ENCODE results near the gene DDN. TPM values are rescaled to one million over a fixed set of nuclear protein-coding genes. Genes with fewer than 3 reads are reported as not detected.

The DDN gene
- total RNA-seq, 4 donors from 2014 or later: 0.19 to 0.40 (median 0.26) TPM

- intact Hi-C loops (cut with DNase I): no loop called here
- Histone ChIP-seq H3K4me3 (peak overlapping the region; percentile 18 to 63 (median 40)), H3K4me1 (peaks cover 39 to 48% (median 40%) of the 10 kb centered on the region in 3 donors), H3K9me3 (no peaks in the 10 kb centered on the region), H3K27ac (no peak overlapping the region), H3K36me3 (no peaks in the 10 kb centered on the region), H3K27me3 (peaks cover 24 to 100% (median 35%) of the 10 kb centered on the region in 4 donors)
- no peak for DNase-seq
- TF ChIP-seq, protein P1, sequence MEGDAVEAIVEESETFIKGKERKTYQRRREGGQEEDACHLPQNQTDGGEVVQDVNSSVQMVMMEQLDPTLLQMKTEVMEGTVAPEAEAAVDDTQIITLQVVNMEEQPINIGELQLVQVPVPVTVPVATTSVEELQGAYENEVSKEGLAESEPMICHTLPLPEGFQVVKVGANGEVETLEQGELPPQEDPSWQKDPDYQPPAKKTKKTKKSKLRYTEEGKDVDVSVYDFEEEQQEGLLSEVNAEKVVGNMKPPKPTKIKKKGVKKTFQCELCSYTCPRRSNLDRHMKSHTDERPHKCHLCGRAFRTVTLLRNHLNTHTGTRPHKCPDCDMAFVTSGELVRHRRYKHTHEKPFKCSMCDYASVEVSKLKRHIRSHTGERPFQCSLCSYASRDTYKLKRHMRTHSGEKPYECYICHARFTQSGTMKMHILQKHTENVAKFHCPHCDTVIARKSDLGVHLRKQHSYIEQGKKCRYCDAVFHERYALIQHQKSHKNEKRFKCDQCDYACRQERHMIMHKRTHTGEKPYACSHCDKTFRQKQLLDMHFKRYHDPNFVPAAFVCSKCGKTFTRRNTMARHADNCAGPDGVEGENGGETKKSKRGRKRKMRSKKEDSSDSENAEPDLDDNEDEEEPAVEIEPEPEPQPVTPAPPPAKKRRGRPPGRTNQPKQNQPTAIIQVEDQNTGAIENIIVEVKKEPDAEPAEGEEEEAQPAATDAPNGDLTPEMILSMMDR (IDR thresholded peaks at IDR 0.05): no peak
- TF ChIP-seq POLR2A (IDR thresholded peaks at IDR 0.05): no peak
- 2 to 3% methylated on average over 7 to 24 of the region's 45 CpGs for WGBS, 2 donors
Measured at GRCh38 chr12:48978741-48979601, 20.2 kb downstream of the DDN start.

DNA sequence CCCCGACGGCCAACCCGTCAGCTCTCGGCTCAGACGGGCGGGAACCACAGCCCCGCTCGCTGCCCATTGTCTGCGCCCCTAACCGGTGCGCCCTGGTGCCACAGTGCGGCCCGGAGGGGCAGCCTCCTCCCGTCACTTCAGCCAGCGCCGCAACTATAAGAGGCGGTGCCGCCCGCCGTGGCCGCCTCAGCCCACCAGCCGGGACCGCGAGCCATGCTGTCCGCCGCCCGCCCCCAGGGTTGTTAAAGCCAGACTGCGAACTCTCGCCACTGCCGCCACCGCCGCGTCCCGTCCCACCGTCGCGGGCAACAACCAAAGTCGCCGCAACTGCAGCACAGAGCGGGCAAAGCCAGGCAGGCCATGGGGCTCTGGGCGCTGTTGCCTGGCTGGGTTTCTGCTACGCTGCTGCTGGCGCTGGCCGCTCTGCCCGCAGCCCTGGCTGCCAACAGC lies 20.9 kb downstream of the DDN start, which contains the start of gene WNT1:
WNT1 (plus strand) TSS at position 32 of the 450 bp plus-strand sequence; CDS start at position 361, 329 bp downstream.
- DNase-seq: no peak
- Histone ChIP-seq H3K4me1 (peaks cover 39 to 54% (median 40%) of the 10 kb centered on the region in 3 donors), H3K9me3 (no peaks in the 10 kb centered on the region), H3K36me3 (no peaks in the 10 kb centered on the region), H3K27me3 (peaks cover 24 to 100% (median 38%) of the 10 kb centered on the region in 4 donors), H3K27ac (no peak within 1 kb of the TSS), H3K4me3 (peak within 1 kb of the TSS; percentile 18 to 63 (median 40))
- intact Hi-C loops (cut with DNase I): no loop called here
- WGBS, 2 donors: 0% methylated on average over 7 of the region's 45 CpGs; no CpG with 5 or more reads in 1 of the 2 donors
- TF ChIP-seq, protein P1 (IDR thresholded peaks at IDR 0.05): peak in 1 of 6 experiments; percentile 5
- TF ChIP-seq POLR2A (IDR thresholded peaks at IDR 0.05): no peak

GRCh38 chr12:48977290-48978281 lies 21.6 kb downstream of the DDN start:
- 25 to 32% methylated on average over 14 to 16 of the region's 50 CpGs for WGBS, 2 donors
- H3K27me3 ChIP-seq: peaks cover 24 to 100% (median 43%) of the 10 kb centered on the region in 4 donors
- no peaks in the 10 kb centered on the region for H3K9me3 ChIP-seq
- H3K4me1 ChIP-seq: peaks cover 39 to 59% (median 40%) of the 10 kb centered on the region in 3 donors
- no peak for DNase-seq
- intact Hi-C loops (cut with DNase I): no loop called here
- peak overlapping the region in 2 of 4 donors; percentile 43 to 63 for H3K4me3 ChIP-seq
- TF ChIP-seq POLR2A (IDR thresholded peaks at IDR 0.05): no peak
- TF ChIP-seq, protein P1 (IDR thresholded peaks at IDR 0.05): peak; percentile 72 to 86 (median 79)
- no peaks in the 10 kb centered on the region for H3K36me3 ChIP-seq
- H3K27ac ChIP-seq: no peak overlapping the region

GRCh38 chr12:48973941-48974673 lies 25.1 kb downstream of the DDN start:
- no peak for DNase-seq
- intact Hi-C loops (cut with DNase I): no loop called here
- H3K27ac ChIP-seq: peak overlapping the region in 1 of 4 donors; percentile 49
- no peaks in the 10 kb centered on the region for H3K36me3 ChIP-seq
- no peak for TF ChIP-seq POLR2A (IDR thresholded peaks at IDR 0.05)
- TF ChIP-seq, protein P1 (IDR thresholded peaks at IDR 0.05): peak in 5 of 6 experiments; percentile 7 to 45 (median 30)
- H3K4me1 ChIP-seq: peaks cover 41 to 63% (median 47%) of the 10 kb centered on the region in 3 donors
- no peaks in the 10 kb centered on the region for H3K9me3 ChIP-seq
- no peak overlapping the region for H3K4me3 ChIP-seq
- 30 to 40% methylated on average over 7 to 18 of the region's 19 CpGs for WGBS, 2 donors
- H3K27me3 ChIP-seq: peaks cover 7 to 100% (median 33%) of the 10 kb centered on the region in 4 donors

Data from esophagus squamous epithelium (tissue), 5 donors.